Neutrophil (primary cell): ENCODE results near the gene WASHC3.

Source experiments
- H3K27ac ChIP-seq: fragments of 200-600 bp; sonication (generic); 2 replicates; pipeline ENCODE4 v1.5.1; 2016; ENCODE audit warnings: mild to moderate bottlenecking, moderate library complexity
- H3K27me3 ChIP-seq: fragments of 200-600 bp; sonication (generic); 2 replicates; pipeline ENCODE4 v1.6.0; 2016; ENCODE audit warnings: mild to moderate bottlenecking
- H3K36me3 ChIP-seq: fragments of 200-600 bp; sonication (generic); 2 replicates; pipeline ENCODE4 v1.5.1; 2017
- H3K4me1 ChIP-seq, 2 experiments: fragments of 200-600 bp in 1 of 2; sonication (generic) in 1 of 2; 1 replicate in 1 of 2; 2 replicates in 1 of 2; pipeline versions ENCODE4 v1.5.1 to v1.6.1; 2013 to 2016; ENCODE audit warnings: low read depth in 1 of 2, low read length in 1 of 2, mild to moderate bottlenecking in 1 of 2, moderate library complexity in 1 of 2; ENCODE audit not compliant: control insufficient read depth in 1 of 2, insufficient read depth in 1 of 2
- H3K4me3 ChIP-seq, 2 experiments: fragments of 200-600 bp in 1 of 2; sonication (generic) in 1 of 2; 1 replicate in 1 of 2; 2 replicates in 1 of 2; pipeline ENCODE4 v1.5.1; 2013 to 2016; ENCODE audit warnings: low read depth in 1 of 2, low read length in 1 of 2, mild to moderate bottlenecking in 1 of 2, moderate library complexity in 1 of 2
- H3K9me3 ChIP-seq: fragments of 200-600 bp; sonication (generic); 2 replicates; pipeline ENCODE4 v1.5.1; 2016
- CTCF ChIP-seq: fragments of 200-600 bp; sonication (generic); IDR thresholded peaks from 2 replicates; pipeline ENCODE4 v1.5.1; 2016; ENCODE audit warnings: antibody characterized with exemption

The WASHC3 gene

DNA sequence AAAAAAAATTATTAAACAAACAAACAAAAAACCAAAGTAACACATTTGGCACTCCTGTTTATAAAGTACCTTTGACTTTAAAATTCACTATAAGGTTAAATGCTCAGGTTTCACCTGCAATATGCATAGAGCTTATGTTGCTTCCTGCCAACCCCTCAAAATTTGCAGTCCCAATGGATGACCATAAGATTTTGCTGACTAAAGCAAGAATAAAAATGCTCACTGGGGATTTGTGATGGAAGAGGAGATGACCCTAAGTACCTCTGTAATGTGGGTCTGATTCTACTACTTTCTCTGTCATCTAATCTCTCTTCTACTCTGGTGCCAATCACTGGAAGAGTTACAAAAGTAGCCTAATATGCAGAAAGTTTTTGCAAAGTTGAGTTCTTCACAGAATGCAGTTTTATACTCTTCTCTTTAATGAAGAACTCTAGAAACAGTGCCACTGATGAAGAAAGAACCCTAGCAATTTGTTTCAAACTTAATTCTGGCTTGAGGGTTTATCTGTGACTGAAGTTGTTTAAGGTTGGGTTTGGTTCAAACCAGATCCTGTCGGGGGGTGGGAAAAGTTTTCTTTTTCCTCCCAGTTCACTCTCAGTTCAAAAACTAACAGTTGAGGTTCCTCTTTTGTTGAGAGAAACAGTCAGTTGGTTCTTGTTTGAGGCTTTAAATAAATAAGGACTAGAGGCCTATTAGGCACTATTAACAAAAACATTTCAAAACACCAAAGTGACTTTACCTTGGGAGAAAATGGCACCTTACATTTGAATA, 10.9 kb downstream of the WASHC3 start:
- no peak for TF ChIP-seq CTCF
- no peak overlapping the region for H3K4me3 ChIP-seq
- H3K9me3 ChIP-seq: no peaks in the 10 kb centered on the region
- peaks cover 83% of the 10 kb centered on the region for H3K36me3 ChIP-seq
- no peaks in the 10 kb centered on the region for H3K27me3 ChIP-seq
- no peaks in the 10 kb centered on the region for H3K4me1 ChIP-seq
- no peak overlapping the region for H3K27ac ChIP-seq

- no peaks in the 10 kb centered on the region for H3K9me3 ChIP-seq
- H3K36me3 ChIP-seq: peaks cover 85% of the 10 kb centered on the region
- no peaks in the 10 kb centered on the region for H3K27me3 ChIP-seq
- no peak for TF ChIP-seq CTCF
- no peaks in the 10 kb centered on the region for H3K4me1 ChIP-seq
- H3K27ac ChIP-seq: no peak overlapping the region
- no peak overlapping the region for H3K4me3 ChIP-seq
Measured at GRCh38 chr12:102043928-102044327, 17.9 kb downstream of the WASHC3 start.

DNA sequence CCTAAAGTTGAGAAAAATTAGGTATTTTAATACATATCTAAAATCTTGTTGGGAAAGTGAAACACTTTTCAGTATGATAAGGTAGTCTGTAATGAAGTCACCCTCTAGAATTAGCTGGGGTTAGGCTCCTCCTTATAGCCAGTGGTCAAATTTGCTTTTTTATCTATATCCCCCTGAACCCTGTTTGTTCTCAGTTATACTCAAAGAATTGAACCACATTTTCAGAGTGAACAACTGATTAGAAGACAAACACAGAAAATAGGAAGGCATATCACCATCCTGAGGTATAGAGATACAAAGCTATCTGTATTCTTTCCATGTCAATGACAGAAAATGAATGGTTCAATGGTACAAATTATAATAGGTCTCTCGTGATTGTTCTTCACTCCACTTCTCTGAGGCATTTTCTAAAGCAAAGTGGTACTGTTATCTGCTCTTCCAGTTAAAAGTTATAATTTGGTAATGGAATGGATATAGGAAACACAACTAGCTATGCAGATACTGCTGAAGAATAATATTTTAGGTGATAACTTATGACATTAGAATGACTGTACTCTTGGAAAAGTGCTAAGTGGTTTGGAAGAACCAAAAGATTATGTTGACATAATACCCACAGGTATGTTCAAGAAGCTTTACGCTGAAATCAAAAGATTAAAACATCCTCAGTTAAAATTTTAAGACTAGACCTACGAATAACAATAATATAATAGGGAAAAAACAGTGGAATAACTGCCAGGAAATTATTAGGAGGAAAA, 27.6 kb downstream of the WASHC3 start:
- Histone ChIP-seq H3K36me3 (peaks cover 71% of the 10 kb centered on the region), H3K4me3 (no peak overlapping the region)

GRCh38 chr12:102031852-102032251, 29.9 kb downstream of the WASHC3 start:
- Histone ChIP-seq H3K9me3 (no peaks in the 10 kb centered on the region), H3K36me3 (peaks cover 53% of the 10 kb centered on the region), H3K27me3 (no peaks in the 10 kb centered on the region), H3K4me3 (no peak overlapping the region), H3K27ac (no peak overlapping the region), H3K4me1 (no peaks in the 10 kb centered on the region)
- TF ChIP-seq CTCF: no peak

More for the DNA sequence above, 27.6 kb downstream of the WASHC3 start:
- no peaks in the 10 kb centered on the region for H3K9me3 ChIP-seq
- TF ChIP-seq CTCF: no peak
- H3K27ac ChIP-seq: no peak overlapping the region
- no peaks in the 10 kb centered on the region for H3K4me1 ChIP-seq
- H3K27me3 ChIP-seq: no peaks in the 10 kb centered on the region

GRCh38 chr12:102029141-102029540, 32.6 kb downstream of the WASHC3 start:
- peaks cover 45% of the 10 kb centered on the region for H3K36me3 ChIP-seq
- no peak overlapping the region for H3K27ac ChIP-seq
- H3K4me3 ChIP-seq: no peak overlapping the region
- no peaks in the 10 kb centered on the region for H3K9me3 ChIP-seq
- no peaks in the 10 kb centered on the region for H3K4me1 ChIP-seq
- TF ChIP-seq CTCF: no peak
- H3K27me3 ChIP-seq: no peaks in the 10 kb centered on the region
